Right lobe of liver (tissue), 4 donors: ENCODE results near the gene AQR.

Source experiments
- POLR2A ChIP-seq: fragments of 450-650 bp; IDR thresholded peaks from one replicate; pipeline ENCODE4 v1.6.1; 2017; ENCODE audit warnings: antibody characterized with exemption, mild to moderate bottlenecking
- TF ChIP-seq, protein P1 (sequence below), 4 donors: fragments of 200-600 bp in 3 of 4; fragments of 450-650 bp in 1 of 4; IDR thresholded peaks; one replicate each; pipeline versions ENCODE4 v1.5.1 to v1.8.0; 2016 to 2022; ENCODE audit warnings: antibody characterized with exemption in 4 of 4, mild to moderate bottlenecking in 2 of 4
- donor health status: DM: no; HTN: no; CAD: no.
- donor health status: DM: no; HTN: no; CAD: no.
- donor health status: DM: no; HTN: yes; CAD: no.

- TF ChIP-seq, protein P1, sequence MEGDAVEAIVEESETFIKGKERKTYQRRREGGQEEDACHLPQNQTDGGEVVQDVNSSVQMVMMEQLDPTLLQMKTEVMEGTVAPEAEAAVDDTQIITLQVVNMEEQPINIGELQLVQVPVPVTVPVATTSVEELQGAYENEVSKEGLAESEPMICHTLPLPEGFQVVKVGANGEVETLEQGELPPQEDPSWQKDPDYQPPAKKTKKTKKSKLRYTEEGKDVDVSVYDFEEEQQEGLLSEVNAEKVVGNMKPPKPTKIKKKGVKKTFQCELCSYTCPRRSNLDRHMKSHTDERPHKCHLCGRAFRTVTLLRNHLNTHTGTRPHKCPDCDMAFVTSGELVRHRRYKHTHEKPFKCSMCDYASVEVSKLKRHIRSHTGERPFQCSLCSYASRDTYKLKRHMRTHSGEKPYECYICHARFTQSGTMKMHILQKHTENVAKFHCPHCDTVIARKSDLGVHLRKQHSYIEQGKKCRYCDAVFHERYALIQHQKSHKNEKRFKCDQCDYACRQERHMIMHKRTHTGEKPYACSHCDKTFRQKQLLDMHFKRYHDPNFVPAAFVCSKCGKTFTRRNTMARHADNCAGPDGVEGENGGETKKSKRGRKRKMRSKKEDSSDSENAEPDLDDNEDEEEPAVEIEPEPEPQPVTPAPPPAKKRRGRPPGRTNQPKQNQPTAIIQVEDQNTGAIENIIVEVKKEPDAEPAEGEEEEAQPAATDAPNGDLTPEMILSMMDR (IDR thresholded peaks at IDR 0.05) = no peak
- no peak for TF ChIP-seq POLR2A
Observed at GRCh38 chr15:34879107-34879506, 90.4 kb downstream of the AQR start.
